Erythroblast (primary cell): ENCODE results near the gene CDKAL1.

Source experiments
- GATA1 ChIP-seq: IDR thresholded peaks from 2 replicates; pipeline ENCODE4 v1.6.1; 2011; ENCODE audit warnings: low read depth, mild to moderate bottlenecking, control low read depth, low read length, moderate library complexity
- POLR2A ChIP-seq: IDR thresholded peaks from 2 replicates; pipeline ENCODE4 v1.6.1; 2011; ENCODE audit warnings: mild to moderate bottlenecking, low read length

DNA sequence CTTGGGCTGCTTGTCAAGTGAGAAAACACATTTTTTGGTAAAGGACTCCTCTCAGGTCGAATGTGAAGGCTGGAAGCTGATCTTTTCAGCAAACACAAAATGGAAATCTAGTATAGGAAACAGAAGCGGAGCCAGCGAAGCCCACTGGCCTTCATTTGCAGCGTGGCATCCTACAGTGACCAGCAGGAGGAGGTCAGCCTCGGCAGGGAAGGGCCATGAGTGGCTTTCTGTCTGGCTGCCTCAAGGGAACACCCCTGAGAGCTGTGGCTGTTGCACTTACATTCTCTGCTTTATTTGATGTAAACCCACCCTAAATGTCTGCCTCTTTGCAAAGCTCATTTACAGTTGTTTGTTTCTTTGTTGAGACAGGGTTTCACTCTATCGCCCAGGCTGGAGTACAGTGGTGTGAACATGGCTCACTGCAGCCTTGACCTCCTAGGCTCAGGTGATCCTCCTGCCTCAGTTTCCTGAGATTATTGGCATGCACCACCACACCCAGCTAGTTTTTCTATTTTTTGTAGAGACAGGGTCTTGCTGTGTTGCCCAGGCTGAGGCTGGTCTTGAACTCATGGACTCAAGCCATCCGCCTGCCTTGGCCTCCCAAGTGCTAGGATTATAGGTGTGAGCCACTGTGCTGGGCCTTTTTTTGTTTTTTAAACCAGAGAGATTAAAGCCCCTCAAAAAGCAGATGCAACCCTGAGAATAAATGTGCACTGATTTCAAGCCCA lies 737.3 kb downstream of the CDKAL1 start:
- TF ChIP-seq POLR2A (no peak), GATA1 (no peak)
